Brain microvascular endothelial cell (primary cell): ENCODE measurements around the gene BMAL1.

Experiments
- DNase-seq: peaks from one replicate; pipeline ENCODE4 v3.0.0-alpha.2; 2020
- H3K27ac ChIP-seq: fragments of 250-450 bp; sonication (Bioruptor Pico); 2 replicates; pipeline ENCODE4 v1.5.1; 2020; ENCODE audit warnings: mild to moderate bottlenecking, moderate library complexity
- H3K27me3 ChIP-seq: fragments of 250-450 bp; sonication (Bioruptor Pico); replicated peaks from 2 replicates; pipeline ENCODE4 v1.5.1; 2020; ENCODE audit warnings: mild to moderate bottlenecking
- H3K36me3 ChIP-seq: fragments of 250-450 bp; sonication (Bioruptor Pico); replicated peaks from 2 replicates; pipeline ENCODE4 v1.5.1; 2020; ENCODE audit warnings: mild to moderate bottlenecking
- H3K4me3 ChIP-seq: 2 replicates; pipeline ENCODE4 v1.5.1; 2011; ENCODE audit warnings: low read depth, mild to moderate bottlenecking, control low read depth, low read length, moderate library complexity
- in situ Hi-C: cut with HindIII; loops from 2 replicates; pipeline ENCODE4 v1.10.0; 2017; ENCODE audit warnings: low sequenced_read_pairs, low pct_ligation_motif_present
- TF ChIP-seq, protein P1 (sequence below): IDR thresholded peaks from 2 replicates; pipeline ENCODE4 v1.5.1; 2011; ENCODE audit warnings: low read depth, mild to moderate bottlenecking, moderate library complexity, low read length, control low read depth, inconsistent platforms; ENCODE audit errors: missing control alignments

Gene BMAL1

DNA sequence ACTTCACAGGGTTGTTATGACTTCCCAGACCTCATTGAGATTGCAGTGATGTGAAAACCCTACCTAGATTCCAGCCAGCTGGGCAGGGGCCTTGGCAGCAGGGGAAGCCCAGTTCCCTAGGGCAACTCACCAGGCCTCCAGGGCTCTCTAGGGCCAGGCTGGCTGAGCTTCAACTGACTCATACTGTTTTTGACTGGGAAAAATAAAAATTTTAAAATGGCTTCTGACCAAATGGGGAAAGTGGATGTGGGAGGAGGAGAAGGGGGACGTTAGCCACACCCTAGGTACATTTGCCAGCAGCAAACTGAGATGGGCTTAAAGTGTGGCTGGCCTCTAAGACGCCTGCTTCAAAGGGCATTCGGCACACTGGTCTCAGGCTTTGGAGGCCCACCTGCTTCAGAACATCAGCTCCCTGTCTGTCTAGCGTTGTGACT lies 39.0 kb downstream of the BMAL1 start:
- Histone ChIP-seq H3K36me3 (no peaks in the 10 kb centered on the region), H3K4me3 (no peak overlapping the region), H3K27ac (no peak overlapping the region), H3K27me3 (no peaks in the 10 kb centered on the region)
- TF ChIP-seq, protein P1, sequence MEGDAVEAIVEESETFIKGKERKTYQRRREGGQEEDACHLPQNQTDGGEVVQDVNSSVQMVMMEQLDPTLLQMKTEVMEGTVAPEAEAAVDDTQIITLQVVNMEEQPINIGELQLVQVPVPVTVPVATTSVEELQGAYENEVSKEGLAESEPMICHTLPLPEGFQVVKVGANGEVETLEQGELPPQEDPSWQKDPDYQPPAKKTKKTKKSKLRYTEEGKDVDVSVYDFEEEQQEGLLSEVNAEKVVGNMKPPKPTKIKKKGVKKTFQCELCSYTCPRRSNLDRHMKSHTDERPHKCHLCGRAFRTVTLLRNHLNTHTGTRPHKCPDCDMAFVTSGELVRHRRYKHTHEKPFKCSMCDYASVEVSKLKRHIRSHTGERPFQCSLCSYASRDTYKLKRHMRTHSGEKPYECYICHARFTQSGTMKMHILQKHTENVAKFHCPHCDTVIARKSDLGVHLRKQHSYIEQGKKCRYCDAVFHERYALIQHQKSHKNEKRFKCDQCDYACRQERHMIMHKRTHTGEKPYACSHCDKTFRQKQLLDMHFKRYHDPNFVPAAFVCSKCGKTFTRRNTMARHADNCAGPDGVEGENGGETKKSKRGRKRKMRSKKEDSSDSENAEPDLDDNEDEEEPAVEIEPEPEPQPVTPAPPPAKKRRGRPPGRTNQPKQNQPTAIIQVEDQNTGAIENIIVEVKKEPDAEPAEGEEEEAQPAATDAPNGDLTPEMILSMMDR: no peak
- in situ Hi-C loops: no loop called here
- DNase-seq: peak; percentile 20

DNA sequence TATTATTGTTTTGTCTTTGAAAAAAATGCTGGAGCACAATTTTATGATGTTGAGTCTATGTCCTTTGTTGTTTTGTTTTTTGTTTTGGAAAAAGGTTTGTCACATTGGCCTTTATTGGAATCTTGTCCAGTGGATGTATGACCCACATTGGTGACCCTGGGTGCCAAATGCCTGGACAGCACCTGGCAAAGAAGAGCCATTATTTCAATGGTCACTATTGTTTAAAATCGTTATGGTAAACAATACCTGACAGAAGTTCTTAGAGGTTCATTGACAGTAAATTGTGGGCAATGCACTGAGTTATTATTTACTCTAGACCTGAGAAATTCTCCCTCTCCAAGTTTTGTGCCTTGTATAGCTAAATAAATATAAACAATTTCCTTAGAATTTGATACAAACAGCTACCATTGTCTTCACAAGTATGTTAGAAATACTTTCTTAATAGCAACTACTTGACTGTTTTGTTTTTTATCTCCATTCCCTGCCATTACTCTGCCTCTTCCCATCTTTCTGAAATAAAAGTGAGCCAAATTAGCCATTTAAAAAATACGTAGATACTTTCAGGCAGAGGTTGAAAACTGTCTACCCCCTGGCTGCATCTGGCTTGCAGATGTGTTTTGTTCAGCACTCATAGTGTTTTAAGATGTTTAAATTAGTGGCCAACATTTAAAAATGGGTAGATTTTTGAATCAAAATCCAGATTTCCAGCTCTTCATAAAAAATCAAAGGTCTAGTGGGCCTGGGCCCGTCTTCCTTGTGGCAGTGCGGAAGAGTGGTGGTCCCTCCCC lies 39.9 kb downstream of the BMAL1 start:
- DNase-seq: no peak
- Histone ChIP-seq H3K36me3 (no peaks in the 10 kb centered on the region), H3K27me3 (no peaks in the 10 kb centered on the region), H3K4me3 (no peak overlapping the region), H3K27ac (no peak overlapping the region)
- TF ChIP-seq, protein P1: no peak
- in situ Hi-C loops: no loop called here

DNA sequence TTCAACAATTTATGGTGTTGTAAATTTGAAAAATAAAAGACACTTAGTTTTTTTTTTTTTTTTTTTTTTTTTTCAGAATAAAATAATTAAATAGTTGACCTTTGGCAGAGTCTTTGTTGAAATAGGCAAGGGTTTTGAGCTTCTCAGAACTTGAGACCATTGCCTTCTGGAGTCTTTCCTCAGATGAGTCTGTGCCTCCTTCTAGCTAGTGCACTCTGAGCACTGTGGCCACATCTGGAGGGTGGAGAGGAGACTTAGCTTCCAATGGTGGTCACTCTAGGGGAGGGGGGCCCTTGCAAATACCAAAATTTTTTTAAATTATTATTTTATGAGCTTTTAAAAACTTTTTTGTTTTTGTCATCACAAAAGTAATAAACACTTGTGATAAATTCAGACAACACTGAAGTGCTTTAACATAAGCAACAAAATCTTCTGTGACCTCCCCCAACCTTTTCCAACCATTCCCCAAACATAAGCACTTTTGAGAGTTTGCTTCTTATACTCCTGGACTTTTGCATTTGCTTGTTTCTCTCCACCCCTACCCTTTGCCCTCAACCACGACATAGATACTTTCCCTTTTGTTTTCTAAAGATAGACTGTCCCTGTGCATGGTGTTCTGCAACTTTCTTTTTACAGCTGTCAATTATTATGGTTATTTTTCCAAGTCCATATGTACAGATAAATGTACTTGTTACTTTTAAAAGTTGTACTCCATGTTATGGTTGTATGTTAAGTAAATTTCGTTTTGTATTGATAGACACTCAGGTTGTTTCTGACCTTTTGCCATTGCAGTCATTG lies 41.1 kb downstream of the BMAL1 start:
- H3K36me3 ChIP-seq: no peaks in the 10 kb centered on the region
- TF ChIP-seq, protein P1: no peak
- no peak overlapping the region for H3K27ac ChIP-seq
- H3K4me3 ChIP-seq: no peak overlapping the region
- no peaks in the 10 kb centered on the region for H3K27me3 ChIP-seq
- in situ Hi-C loops: no loop called here
- DNase-seq: no peak

DNA sequence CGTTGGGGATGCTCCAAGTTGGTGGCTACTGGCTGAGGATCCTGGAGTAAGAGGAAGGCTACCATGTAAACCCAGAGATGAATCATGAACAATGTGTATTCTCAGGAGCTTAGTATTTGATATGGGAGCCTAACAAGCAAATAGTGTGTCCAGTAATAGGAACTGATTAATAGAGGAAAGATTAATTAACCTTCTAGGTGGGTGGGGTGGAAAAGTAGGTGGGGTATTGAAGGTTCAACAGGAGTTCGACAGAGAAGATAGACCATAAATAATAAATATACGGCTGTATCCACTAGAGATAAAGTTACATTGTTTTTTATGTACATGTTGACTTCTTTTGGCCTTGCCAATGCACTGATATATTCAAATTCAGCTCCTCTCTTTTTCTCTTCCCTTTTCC lies 43.1 kb downstream of the BMAL1 start:
- Histone ChIP-seq H3K27me3 (no peaks in the 10 kb centered on the region), H3K27ac (no peak overlapping the region), H3K4me3 (no peak overlapping the region), H3K36me3 (no peaks in the 10 kb centered on the region)
- TF ChIP-seq, protein P1: no peak
- in situ Hi-C loops: no loop called here
- no peak for DNase-seq

DNA sequence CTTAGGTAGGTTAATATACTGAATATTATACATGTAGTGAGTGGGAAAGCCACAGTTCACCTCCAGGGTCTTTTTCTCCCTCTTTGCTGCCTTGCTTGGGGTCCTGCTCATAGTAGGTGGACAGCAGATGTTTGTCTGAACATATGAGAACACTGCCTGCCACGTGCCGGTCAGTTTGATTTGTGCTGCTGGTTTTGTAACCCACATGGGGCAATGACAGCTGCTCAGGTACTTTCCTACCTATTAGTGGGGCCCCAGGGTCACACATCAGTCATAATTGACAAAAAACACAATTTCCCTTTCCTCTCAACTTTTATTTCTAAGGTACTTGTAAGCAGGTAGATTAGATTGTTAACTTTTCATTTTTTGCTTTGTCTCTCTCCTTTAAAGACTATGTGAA lies 43.8 kb downstream of the BMAL1 start:
- Histone ChIP-seq H3K27ac (no peak overlapping the region), H3K36me3 (no peaks in the 10 kb centered on the region), H3K4me3 (no peak overlapping the region), H3K27me3 (no peaks in the 10 kb centered on the region)
- in situ Hi-C loops: no loop called here
- DNase-seq: no peak
- TF ChIP-seq, protein P1: no peak
